ENCODE measurements around the gene MIS18A.

Gene MIS18A

GRCh38 chr21:32303385-32303784, 24.5 kb upstream of the MIS18A start:
- DNase-seq (ENCODE audit: extremely low read depth, low read depth) = no peak

DNA sequence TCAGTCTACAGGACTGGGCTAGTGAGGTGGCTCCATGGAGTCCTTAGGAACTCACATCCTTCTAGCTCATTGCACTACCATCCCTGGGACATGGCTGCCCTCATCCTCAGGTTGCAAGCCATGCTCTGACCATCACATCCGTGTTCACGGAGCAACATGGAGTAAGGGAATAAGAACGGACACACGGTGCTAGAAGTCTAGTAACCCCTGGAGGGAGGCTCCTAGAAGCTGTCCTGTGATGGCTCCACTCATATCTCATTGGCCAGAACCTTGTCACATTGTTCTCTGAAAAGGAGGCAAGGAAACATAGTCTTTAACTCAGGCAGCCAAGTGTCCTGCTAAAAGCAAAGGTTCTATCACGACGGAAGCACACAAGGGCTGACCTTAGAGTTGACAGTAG, 23.7 kb upstream of the MIS18A start:
- no peak for DNase-seq (ENCODE audit: extremely low read depth, low read depth)
- no peak for TF ChIP-seq CTCF (IDR thresholded peaks at IDR 0.05; ENCODE audit: low read depth, low read length)

More at GRCh38 chr21:32303385-32303784, 24.5 kb upstream of the MIS18A start:
- no peak for TF ChIP-seq CTCF (IDR thresholded peaks at IDR 0.05; ENCODE audit: low read depth, low read length)

DNA sequence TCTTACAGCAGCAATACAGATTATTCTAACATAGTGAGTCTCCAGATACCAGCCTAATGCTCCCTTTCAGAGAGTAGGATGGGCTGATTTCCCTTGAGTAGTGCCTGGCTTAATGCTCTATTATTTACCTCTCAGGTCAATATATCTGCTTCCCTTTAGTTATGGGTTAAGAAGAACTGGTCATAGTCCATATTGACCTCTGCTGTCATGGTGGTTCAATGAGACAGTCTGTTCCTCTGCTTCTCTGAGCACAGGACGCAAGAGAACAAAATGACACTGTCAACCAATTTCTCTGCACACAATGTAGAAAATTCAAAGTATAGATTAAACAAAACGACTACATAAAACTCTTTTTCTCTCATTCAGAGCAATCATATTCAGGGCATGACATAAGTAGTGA, 22.7 kb upstream of the MIS18A start:
- TF ChIP-seq CTCF (IDR thresholded peaks at IDR 0.05; ENCODE audit: low read depth, low read length) = no peak
- DNase-seq (ENCODE audit: extremely low read depth, low read depth) = no peak

GRCh38 chr21:32300117-32300681, 21.4 kb upstream of the MIS18A start:
- DNase-seq (ENCODE audit: extremely low read depth, low read depth) = no peak
- no peak for TF ChIP-seq CTCF (IDR thresholded peaks at IDR 0.05; ENCODE audit: low read depth, low read length)

DNA sequence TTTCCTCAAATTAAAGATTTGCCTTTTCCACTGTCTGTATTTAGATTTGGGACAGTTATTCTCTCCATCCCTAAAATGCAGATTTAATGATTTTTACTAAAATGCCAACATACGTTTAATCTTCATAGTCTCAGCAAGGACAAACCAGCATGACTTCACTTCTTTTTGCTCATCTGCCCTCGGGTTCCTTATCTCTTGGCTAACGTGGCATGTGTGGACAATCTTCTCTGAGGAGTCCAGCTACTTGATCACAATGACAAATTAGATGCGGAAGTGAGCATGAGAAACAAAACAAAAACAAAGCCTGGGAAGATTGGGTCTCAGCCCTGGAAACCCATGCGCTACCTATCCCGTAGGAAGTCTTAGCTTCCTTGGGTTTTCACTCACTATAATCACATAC, 20.8 kb upstream of the MIS18A start:
- DNase-seq (ENCODE audit: extremely low read depth, low read depth) = no peak
- no peak for TF ChIP-seq CTCF (IDR thresholded peaks at IDR 0.05; ENCODE audit: low read depth, low read length)

DNA sequence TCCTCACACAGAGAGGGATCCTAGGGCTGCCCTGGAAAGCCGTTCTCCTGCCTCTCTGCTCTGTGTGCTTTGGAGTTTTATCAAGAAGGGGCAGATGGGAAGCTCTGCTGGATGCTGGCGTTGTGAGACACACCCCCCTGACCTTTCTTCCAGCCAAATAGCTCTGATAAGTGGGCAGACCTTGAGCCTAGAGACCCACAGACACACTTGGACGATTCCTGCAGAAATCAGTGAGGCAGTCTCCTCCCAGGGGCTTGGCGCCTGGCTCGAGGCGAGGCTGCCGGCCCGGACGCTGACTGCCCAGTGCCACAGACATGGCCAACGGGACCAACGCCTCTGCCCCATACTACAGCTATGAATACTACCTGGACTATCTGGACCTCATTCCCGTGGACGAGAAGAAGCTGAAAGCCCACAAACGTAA, 19.8 kb upstream of the MIS18A start, which contains the start of gene MRAP:
TSS of gene MRAP (plus strand) at position 198 of the 424 bp plus-strand sequence. CDS start at position 315, 117 bp downstream.
- no peak for DNase-seq (ENCODE audit: extremely low read depth, low read depth)
- TF ChIP-seq CTCF (IDR thresholded peaks at IDR 0.05; ENCODE audit: low read depth, low read length) = no peak

GRCh38 chr21:32298148-32298559, 19.3 kb upstream of the MIS18A start:
- no peak for TF ChIP-seq CTCF (IDR thresholded peaks at IDR 0.05; ENCODE audit: low read depth, low read length)
- no peak for DNase-seq (ENCODE audit: extremely low read depth, low read depth)
